HCT116 (cell line): ENCODE measurements around the gene SEMA3C. TPM values are rescaled to one million over a fixed set of nuclear protein-coding genes. Genes with fewer than 3 reads are reported as not detected.
A peak's percentile ranks its signal among the peaks of the same experiment; 100 is the strongest.

ENCODE experiments used
- ATAC-seq: fragments of 200-7000 bp; cut with Tn5 transposase; 2 replicates; pipeline ENCODE4 v1.9.1; 2020; ENCODE audit warnings: mild to moderate bottlenecking, moderate library complexity
- BruUV-seq: library from RNA; stranded (reverse); fragments of 400-500 nt; replicated peaks from 2 replicates; lab custom pipeline; 2021; lab: Mats Ljungman, UMichigan
- CTCF ChIA-PET: fragments of 300-600 bp; sonication (Branson Sonifier 250); formaldehyde crosslinking; loops from one replicate; lab custom pipeline; 2021; ENCODE audit warnings: antibody characterized with exemption; lab: Charles Lee
- POLR2A ChIA-PET: fragments of 300-600, 350-600 bp; sonication (Branson Sonifier 250); formaldehyde crosslinking; loops from one replicate; lab custom pipeline; 2021; ENCODE audit warnings: antibody characterized with exemption; lab: Charles Lee
- RAD21 ChIA-PET, 2 experiments: fragments of 300-600 bp; sonication (Branson Sonifier 250); formaldehyde crosslinking; loops; one replicate each; lab custom pipeline; 2023; ENCODE audit warnings: low total read pairs in 2 of 2; ENCODE audit not compliant: uncharacterized antibody in 2 of 2, unreplicated experiment in 2 of 2, low non-redundant PET in 1 of 2; lab: Charles Lee
- DNase-seq: peaks from one replicate; pipeline ENCODE4 v3.0.0-alpha.2; 2010; ENCODE audit warnings: low read depth, low spot score
- H2AFZ ChIP-seq: fragments of 200-600 bp; shearing (Covaris generic), sonication (generic); 2 replicates; pipeline ENCODE4 v1.6.1; 2017; ENCODE audit warnings: low read depth, mixed run types, mixed read lengths, antibody characterized with exemption, low read length; ENCODE audit not compliant: poor library complexity, severe bottlenecking
- H3K27ac ChIP-seq: 2 replicates; pipeline ENCODE4 v1.5.1; 2012; ENCODE audit warnings: low read depth, low read length
- H3K27me3 ChIP-seq: fragments of 200-600 bp; sonication (generic); 2 replicates; pipeline ENCODE4 v1.6.1; 2016; ENCODE audit warnings: mixed run types, low read length, mixed read lengths; ENCODE audit not compliant: insufficient read depth
- H3K36me3 ChIP-seq, 2 experiments: fragments of 200-500 bp in 1 of 2; fragments of 200-600 bp in 1 of 2; sonication (Bioruptor generic) in 1 of 2; sonication (generic) in 1 of 2; 2 replicates each; pipeline versions ENCODE4 v1.5.1 to v1.6.1; 2014 to 2016; ENCODE audit warnings: low read length in 2 of 2, inconsistent platforms in 1 of 2, mixed read lengths in 1 of 2, mixed run types in 1 of 2; ENCODE audit not compliant: insufficient read depth in 2 of 2, control insufficient read depth in 1 of 2
- H3K4me1 ChIP-seq, 2 experiments: fragments of 200-600 bp in 1 of 2; sonication (generic) in 1 of 2; 2 replicates each; pipeline versions ENCODE4 v1.5.1 to v1.6.1; 2012 to 2017; ENCODE audit warnings: low read length in 2 of 2, inconsistent platforms in 1 of 2, mild to moderate bottlenecking in 1 of 2, mixed read lengths in 1 of 2, mixed run types in 1 of 2, moderate library complexity in 1 of 2; ENCODE audit not compliant: insufficient read depth in 2 of 2, control insufficient read depth in 1 of 2
- H3K4me2 ChIP-seq: fragments of 200-600 bp; sonication (generic); 2 replicates; pipeline ENCODE4 v1.6.1; 2017; ENCODE audit warnings: mixed run types, low read length, mixed read lengths
- H3K4me3 ChIP-seq, 2 experiments: fragments of 200-600 bp in 1 of 2; sonication (generic) in 1 of 2; replicated peaks in 1 of 2; 2 replicates each; pipeline ENCODE4 v1.5.1; 2011 to 2016; ENCODE audit warnings: low read length in 2 of 2, control low read depth in 1 of 2, low read depth in 1 of 2, mild to moderate bottlenecking in 1 of 2, mixed read lengths in 1 of 2, mixed run types in 1 of 2
- H3K79me2 ChIP-seq: fragments of 200-600 bp; sonication (generic); 2 replicates; pipeline ENCODE4 v1.6.1; 2017; ENCODE audit warnings: mild to moderate bottlenecking, mixed run types, low read length, moderate library complexity, mixed read lengths; ENCODE audit not compliant: insufficient read depth
- H3K9ac ChIP-seq: fragments of 200-600 bp; sonication (generic); 2 replicates; pipeline ENCODE4 v1.6.1; 2016; ENCODE audit warnings: low read length, mixed read lengths
- H3K9me2 ChIP-seq: fragments of 200-600 bp; sonication (generic), shearing (Covaris generic); 2 replicates; pipeline ENCODE4 v1.6.1; 2017; ENCODE audit warnings: mixed run types, mild to moderate bottlenecking, moderate library complexity; ENCODE audit not compliant: insufficient read depth
- H3K9me3 ChIP-seq, 2 experiments: fragments of 200-500 bp in 1 of 2; fragments of 200-600 bp in 1 of 2; sonication (Bioruptor generic) in 1 of 2; sonication (generic) in 1 of 2; 2 replicates each; pipeline ENCODE4 v1.6.1; 2014 to 2017; ENCODE audit warnings: low read length in 2 of 2, mixed read lengths in 2 of 2, inconsistent platforms in 1 of 2, low read depth in 1 of 2, mild to moderate bottlenecking in 1 of 2, mixed run types in 1 of 2, moderate library complexity in 1 of 2; ENCODE audit not compliant: control insufficient read depth in 1 of 2, insufficient read depth in 1 of 2
- H4K20me1 ChIP-seq: fragments of 200-600 bp; sonication (generic), shearing (Covaris generic); 2 replicates; pipeline ENCODE4 v1.6.1; 2017; ENCODE audit warnings: mixed run types, mild to moderate bottlenecking, moderate library complexity; ENCODE audit not compliant: insufficient read depth
- CEBPB ChIP-seq: IDR thresholded peaks from 2 replicates; pipeline ENCODE4 v1.6.1; 2012; ENCODE audit warnings: low read depth
- ELF1 ChIP-seq: IDR thresholded peaks from 2 replicates; pipeline ENCODE4 v1.6.1; 2012; ENCODE audit warnings: low read depth, borderline replicate concordance
- EZH2 ChIP-seq: fragments of 200-600 bp; sonication (generic); IDR thresholded peaks from 2 replicates; pipeline ENCODE4 v1.6.1; 2017; ENCODE audit warnings: antibody characterized with exemption, mixed run types
- SIN3A ChIP-seq: IDR thresholded peaks from 2 replicates; pipeline ENCODE4 v1.6.1; 2012; ENCODE audit warnings: low read depth
- SP1 ChIP-seq: IDR thresholded peaks from 2 replicates; pipeline ENCODE4 v1.6.1; 2012; ENCODE audit warnings: low read depth
- TCF7L2 ChIP-seq: IDR thresholded peaks from 2 replicates; pipeline ENCODE4 v1.7.0; 2011; ENCODE audit warnings: borderline replicate concordance, inconsistent platforms; ENCODE audit not compliant: insufficient read depth, insufficient read length; ENCODE audit errors: extremely low read depth
- ZNF274 ChIP-seq: fragments of 200-500 bp; sonication (Bioruptor generic); IDR thresholded peaks from 2 replicates; pipeline ENCODE4 v1.6.1; 2014; ENCODE audit warnings: mild to moderate bottlenecking, low read depth, low read length, inconsistent platforms
- intact Hi-C: fragments of 100-400 bp; cut with micrococcal nuclease; formaldehyde crosslinking; loops from 2 replicates; pipeline ENCODE4 v1.10.0; 2022
- total RNA-seq: library from RNA; stranded (reverse); gene quantifications from one replicate; pipeline ENCODE4 v1.2.1, GENCODE V29; 2021; ENCODE audit not compliant: unreplicated experiment

Gene SEMA3C
- total RNA-seq, 1 experiment from 2014 or later, result 25.3 TPM

GRCh38 chr7:80942261-80943041 is 23.6 kb upstream of the SEMA3C start (continued):
- TF ChIP-seq ZNF274, result no peak
- TF ChIP-seq ELF1, result no peak
- TF ChIP-seq TCF7L2, result peak; percentile 70
- TF ChIP-seq SP1, result peak; percentile 68
- TF ChIP-seq SIN3A, result peak; percentile 57; the same call in 1 of the 2 replicates

- no peaks in the 10 kb centered on the region for H4K20me1 ChIP-seq
- no peaks in the 10 kb centered on the region for H3K36me3 ChIP-seq
- ChIA-PET RAD21 (no interaction called here), CTCF (interaction anchor here (1.4 kb wide), 1 partner anchor 21 kb away, joined by 5 read pairs; no protein-coding TSS in a partner anchor), POLR2A (no interaction called here)
- H3K79me2 ChIP-seq, result no peaks in the 10 kb centered on the region
- no peak overlapping the region for H3K4me3 ChIP-seq
- no peaks in the 10 kb centered on the region for H3K27me3 ChIP-seq
- peak overlapping the region; percentile 45 for H3K4me2 ChIP-seq
- TF ChIP-seq CEBPB, result peak; percentile 77
- no peak for TF ChIP-seq EZH2
- no peaks in the 10 kb centered on the region for H3K9me2 ChIP-seq
- peaks cover 16 to 31% of the 10 kb centered on the region in 2 experiments for H3K4me1 ChIP-seq
- DNase-seq (no peak), ATAC-seq (no peak)
- no peak overlapping the region for H3K27ac ChIP-seq
- H3K9me3 ChIP-seq, result no peaks in the 10 kb centered on the region
- intact Hi-C loops, result no loop called here
- H2AFZ ChIP-seq, result peak overlapping the region; percentile 58
- no peak overlapping the region for H3K9ac ChIP-seq
- BruUV-seq, result no TSS peak
Measured at GRCh38 chr7:80941208-80941758, 22.4 kb upstream of the SEMA3C start.
